Choroid plexus epithelial cell (primary cell): Measurements from ENCODE around the gene OPHN1.
"Not testable (repeated sequence)": the region's sequence is repeated elsewhere in the genome, so short reads cannot be mapped to it uniquely, and the experiment has no call there.

Source experiments
- DNase-seq: peaks from one replicate; pipeline ENCODE4 v3.0.0-alpha.2; 2010; ENCODE audit warnings: low read depth
- H3K4me3 ChIP-seq: 2 replicates; pipeline ENCODE4 v1.5.1; 2011; ENCODE audit warnings: low read depth, mild to moderate bottlenecking, control low read depth, low read length, moderate library complexity
- TF ChIP-seq, protein P1 (sequence below): conservative IDR thresholded peaks from 2 replicates; pipeline ENCODE4 v1.5.1; 2011; ENCODE audit warnings: low read depth, mild to moderate bottlenecking, control low read depth, inconsistent platforms, low read length, moderate library complexity

Gene OPHN1

DNA sequence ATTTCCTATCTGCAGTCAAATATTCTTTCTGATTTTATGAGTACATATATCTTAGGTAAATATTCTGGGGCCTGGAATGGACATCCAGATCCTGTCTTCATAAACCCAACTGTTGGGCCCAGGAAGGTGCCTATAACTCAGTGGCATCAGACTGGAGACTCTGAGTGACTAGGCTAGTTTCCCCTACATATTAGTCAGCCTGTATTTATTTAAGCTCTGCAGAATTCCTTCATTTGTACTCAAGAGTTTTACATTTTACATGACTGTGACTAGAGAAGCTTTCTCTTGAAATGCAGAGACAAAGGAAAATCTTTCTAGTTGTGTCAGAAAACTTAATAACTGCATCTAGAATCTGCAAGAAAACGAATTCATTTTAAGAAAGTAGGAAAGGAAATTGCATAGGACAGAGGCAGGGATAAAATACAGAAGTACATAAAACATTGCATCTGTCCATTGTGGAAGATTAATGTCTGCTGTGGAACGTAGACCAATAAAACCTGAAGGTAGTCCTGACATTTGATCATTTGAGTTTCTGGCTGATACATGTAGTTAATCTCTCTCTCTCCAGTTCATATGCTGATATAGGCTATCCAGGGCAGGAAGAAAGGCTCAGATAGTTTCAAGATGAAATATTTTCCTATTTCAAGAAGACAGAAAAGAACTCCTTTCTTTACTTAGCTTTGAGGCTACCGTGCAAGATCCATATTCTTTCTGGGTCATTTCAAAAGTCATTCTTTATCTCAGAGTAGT is 78.2 kb downstream of the OPHN1 start:
- no peak overlapping the region for H3K4me3 ChIP-seq
- TF ChIP-seq, protein P1, sequence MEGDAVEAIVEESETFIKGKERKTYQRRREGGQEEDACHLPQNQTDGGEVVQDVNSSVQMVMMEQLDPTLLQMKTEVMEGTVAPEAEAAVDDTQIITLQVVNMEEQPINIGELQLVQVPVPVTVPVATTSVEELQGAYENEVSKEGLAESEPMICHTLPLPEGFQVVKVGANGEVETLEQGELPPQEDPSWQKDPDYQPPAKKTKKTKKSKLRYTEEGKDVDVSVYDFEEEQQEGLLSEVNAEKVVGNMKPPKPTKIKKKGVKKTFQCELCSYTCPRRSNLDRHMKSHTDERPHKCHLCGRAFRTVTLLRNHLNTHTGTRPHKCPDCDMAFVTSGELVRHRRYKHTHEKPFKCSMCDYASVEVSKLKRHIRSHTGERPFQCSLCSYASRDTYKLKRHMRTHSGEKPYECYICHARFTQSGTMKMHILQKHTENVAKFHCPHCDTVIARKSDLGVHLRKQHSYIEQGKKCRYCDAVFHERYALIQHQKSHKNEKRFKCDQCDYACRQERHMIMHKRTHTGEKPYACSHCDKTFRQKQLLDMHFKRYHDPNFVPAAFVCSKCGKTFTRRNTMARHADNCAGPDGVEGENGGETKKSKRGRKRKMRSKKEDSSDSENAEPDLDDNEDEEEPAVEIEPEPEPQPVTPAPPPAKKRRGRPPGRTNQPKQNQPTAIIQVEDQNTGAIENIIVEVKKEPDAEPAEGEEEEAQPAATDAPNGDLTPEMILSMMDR, result no peak
- DNase-seq, result no peak

DNA sequence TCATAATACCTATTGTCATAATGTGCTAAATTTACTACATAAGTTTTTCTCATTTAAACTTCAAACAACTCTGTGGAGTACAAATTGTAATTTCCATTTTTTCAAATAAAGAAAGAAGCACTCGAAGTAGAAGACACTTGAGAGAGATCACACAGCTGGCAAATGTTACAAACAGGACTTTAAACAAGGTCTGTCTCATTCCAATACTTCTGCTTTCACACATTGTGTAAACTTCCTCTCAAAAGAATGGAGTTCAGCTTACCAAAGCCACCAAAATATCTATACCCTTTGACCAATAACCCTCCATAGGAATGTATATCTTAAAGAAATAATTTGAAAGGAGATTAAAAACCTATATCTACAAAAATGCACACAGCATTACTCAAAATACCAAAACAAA is 88.3 kb downstream of the OPHN1 start:
- TF ChIP-seq, protein P1, result no peak
- no peak for DNase-seq

DNA sequence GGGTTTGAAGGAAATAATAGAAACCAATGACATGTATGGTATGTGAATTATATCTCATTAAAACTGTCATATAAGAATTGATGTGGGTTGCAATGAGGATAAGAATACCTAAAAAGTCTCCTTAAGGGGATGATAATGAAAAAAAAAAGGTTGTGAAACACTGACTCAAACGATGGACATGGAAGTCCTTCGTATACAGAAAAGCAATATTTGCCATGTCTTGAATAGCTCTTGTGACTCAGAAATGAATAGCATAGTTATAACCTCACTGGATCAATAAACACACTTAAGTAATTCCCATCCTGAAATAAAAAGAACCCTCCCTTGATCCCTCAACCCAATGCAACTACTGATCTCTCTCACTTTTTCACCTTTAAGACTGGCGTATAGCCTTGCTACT is 89.7 kb downstream of the OPHN1 start:
- no peak for DNase-seq
- no peak overlapping the region for H3K4me3 ChIP-seq
- TF ChIP-seq, protein P1, result no peak

More for the DNA sequence above, 88.3 kb downstream of the OPHN1 start:
- H3K4me3 ChIP-seq, result no peak overlapping the region

DNA sequence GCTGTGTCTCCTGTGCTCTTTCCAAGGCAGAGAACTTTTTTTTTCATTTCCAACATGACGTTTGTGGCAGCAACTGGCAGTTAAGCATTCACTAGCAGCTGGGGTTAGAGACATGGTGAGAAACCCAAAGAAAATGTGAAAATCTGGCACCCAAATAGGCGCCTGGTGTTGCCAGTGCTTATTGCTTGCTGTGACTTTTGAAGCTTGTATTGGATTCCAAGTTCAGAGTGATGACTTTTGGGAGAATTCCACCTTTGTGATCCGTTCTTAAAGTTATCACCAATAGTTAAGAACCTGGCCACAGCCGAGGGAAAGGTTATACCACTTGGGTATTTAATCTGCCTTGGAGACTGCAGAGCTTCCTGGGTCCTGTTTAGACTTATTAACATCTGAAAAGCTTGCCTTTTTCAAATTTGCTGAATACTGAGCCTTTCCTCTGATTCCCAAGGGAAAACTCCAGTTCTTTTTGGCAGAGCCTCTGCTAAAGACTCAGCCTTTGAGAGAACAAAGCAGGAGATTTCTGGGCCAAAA is 101.0 kb downstream of the OPHN1 start:
- H3K4me3 ChIP-seq, result no peak overlapping the region
- TF ChIP-seq, protein P1, result no peak
- DNase-seq, result no peak

DNA sequence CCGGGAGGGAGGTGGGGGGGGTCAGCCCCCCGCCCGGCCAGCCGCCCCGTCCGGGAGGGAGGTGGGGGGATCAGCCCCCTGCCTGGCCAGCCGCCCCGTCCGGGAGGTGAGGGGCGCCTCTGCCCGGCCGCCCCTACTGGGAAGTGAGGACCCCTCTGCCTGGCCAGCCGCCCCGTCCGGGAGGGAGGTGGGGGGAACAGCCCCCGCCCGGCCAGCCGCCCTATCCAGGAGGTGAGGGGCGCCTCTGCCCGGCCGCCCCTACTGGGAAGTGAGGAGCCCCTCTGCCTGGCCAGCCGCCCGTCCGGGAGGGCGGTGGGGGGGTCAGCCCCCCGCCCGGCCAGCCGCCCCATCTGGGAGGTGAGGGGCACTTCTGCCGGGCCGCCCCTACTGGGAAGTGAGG is 106.5 kb downstream of the OPHN1 start:
- not testable (repeated sequence) for DNase-seq, H3K4me3 ChIP-seq

DNA sequence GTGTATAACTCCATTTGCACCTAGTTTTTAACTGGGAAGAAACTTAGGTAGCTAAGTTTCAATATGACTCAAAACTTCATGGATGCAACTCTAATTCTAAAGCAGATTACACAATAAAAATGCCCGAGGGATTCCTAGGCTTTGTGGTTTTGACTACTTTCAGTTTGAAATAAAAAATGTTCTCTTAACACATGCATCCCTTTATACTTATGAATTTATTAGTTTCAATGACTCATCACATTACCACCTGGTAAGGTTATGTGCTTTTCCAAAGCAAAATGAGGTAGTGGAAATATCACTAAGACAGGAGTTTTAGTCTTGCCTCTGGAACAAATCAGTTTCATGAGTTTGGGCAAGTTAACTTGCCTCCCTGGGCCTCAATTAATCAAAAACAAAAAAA is 125.5 kb downstream of the OPHN1 start:
- TF ChIP-seq, protein P1, result no peak
- peak; percentile 79 for DNase-seq

DNA sequence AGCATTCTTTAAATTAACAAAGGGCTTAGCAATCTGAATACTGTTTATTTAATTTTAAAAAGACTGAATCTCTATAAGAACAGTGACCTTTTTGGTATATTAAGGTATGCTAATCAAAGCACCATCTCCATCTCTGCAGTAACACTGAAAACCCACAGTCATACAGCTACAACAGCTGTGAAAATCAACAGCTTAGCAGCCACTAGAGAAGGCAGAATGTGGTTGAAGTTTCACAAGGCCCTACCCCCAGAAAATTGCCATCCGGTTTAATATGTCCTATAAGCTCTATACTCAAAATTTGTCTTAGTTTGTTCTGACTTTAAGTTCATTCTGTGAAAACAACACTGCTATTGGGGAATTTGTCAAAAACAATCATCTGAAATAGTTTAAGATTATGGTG is 128.7 kb downstream of the OPHN1 start:
- no peak for DNase-seq
- TF ChIP-seq, protein P1, result no peak
- H3K4me3 ChIP-seq, result no peak overlapping the region

More for the DNA sequence above, 125.5 kb downstream of the OPHN1 start:
- H3K4me3 ChIP-seq, result no peak overlapping the region
